ENCODE data around the gene SLC30A10.
"Not testable (repeated sequence)": the region's sequence is repeated elsewhere in the genome, so short reads cannot be mapped to it uniquely, and the experiment has no call there.

Gene SLC30A10

GRCh38 chr1:219961684-219962083 is 33.3 kb upstream of the SLC30A10 start:
- TF ChIP-seq CTCF (IDR thresholded peaks at IDR 0.05; ENCODE audit: low read depth, low read length, missing control alignments) = no peak
- H3K4me3 ChIP-seq (replicated peaks; ENCODE audit: low read depth, low read length) = no peak overlapping the region
- DNase-seq (ENCODE audit: extremely low read depth, low read depth) = no peak

- no peak for TF ChIP-seq CTCF (IDR thresholded peaks at IDR 0.05; ENCODE audit: low read depth, low read length, missing control alignments)
- no peak for DNase-seq (ENCODE audit: extremely low read depth, low read depth)
- H3K4me3 ChIP-seq (replicated peaks; ENCODE audit: low read depth, low read length) = no peak overlapping the region
Observed at GRCh38 chr1:219959540-219960203, 31.3 kb upstream of the SLC30A10 start.

DNA sequence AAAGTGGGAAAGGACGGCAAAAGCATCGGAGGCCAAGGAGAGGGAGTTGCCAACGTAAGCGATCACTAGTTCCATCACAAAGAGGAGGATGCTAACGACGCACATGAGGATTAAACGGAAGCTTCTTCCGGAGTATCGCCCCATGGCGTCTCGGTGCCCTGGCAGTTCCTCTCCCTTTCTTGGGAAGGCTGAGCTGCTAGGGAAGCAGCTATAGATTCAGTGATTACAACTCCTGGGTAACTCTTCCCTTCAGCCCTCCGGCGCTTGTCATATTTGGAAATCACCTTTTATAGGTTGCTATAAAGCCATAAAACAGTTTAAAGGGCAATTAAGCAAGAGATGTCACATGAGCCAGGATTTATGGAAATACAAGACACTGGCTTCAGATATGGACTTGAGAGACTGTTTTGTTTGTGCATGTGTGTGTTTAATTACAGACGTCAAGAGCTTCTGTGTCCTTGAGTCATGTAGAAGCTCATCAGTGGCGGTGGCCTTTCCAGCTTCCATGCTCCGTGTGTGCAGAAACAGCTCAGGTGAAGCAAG is 30.6 kb upstream of the SLC30A10 start:
- H3K4me3 ChIP-seq (replicated peaks; ENCODE audit: low read depth, low read length) = no peak overlapping the region
- no peak for DNase-seq (ENCODE audit: extremely low read depth, low read depth)
- TF ChIP-seq CTCF (IDR thresholded peaks at IDR 0.05; ENCODE audit: low read depth, low read length, missing control alignments) = no peak

DNA sequence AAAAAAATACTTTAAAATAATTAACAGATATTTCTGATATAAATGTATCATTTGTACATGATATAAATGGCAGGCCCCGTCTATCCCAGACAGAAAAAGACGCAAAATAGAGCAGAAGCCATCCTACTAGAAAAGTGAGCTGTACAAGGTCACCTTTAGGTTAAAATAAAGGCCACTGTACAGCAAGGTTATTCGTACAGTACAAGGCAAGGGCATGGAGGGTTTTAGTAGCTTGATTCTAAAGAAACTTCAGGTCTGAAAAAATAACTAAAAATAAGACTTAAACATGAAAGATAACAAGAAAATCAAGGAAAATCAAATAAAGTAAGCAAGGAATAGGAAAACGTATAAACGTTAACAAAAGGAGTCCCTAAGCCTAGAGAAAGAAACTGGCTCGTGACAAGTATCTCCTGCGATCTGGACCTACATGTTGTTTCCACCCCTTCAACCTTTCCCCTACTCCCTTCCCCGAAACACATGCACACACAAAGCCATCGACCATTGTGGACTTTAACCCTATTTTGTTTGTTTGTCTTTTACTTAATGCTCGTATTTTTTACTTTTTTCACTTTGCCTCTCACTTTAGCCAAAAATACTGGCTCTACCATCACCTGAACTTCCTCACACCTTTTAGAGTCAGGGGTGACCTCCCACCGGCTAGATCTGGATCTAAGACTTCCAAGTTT is 26.5 kb upstream of the SLC30A10 start:
- no peak for DNase-seq (ENCODE audit: extremely low read depth, low read depth)
- TF ChIP-seq CTCF (IDR thresholded peaks at IDR 0.05; ENCODE audit: low read depth, low read length, missing control alignments) = no peak
- no peak overlapping the region for H3K4me3 ChIP-seq (replicated peaks; ENCODE audit: low read depth, low read length)

GRCh38 chr1:219954052-219954451 is 25.7 kb upstream of the SLC30A10 start:
- no peak for TF ChIP-seq CTCF (IDR thresholded peaks at IDR 0.05; ENCODE audit: low read depth, low read length, missing control alignments)
- DNase-seq (ENCODE audit: extremely low read depth, low read depth) = no peak
- no peak overlapping the region for H3K4me3 ChIP-seq (replicated peaks; ENCODE audit: low read depth, low read length)

GRCh38 chr1:219952361-219952760 is 24.0 kb upstream of the SLC30A10 start:
- no peak overlapping the region for H3K4me3 ChIP-seq (replicated peaks; ENCODE audit: low read depth, low read length)
- TF ChIP-seq CTCF (IDR thresholded peaks at IDR 0.05; ENCODE audit: low read depth, low read length, missing control alignments) = no peak
- DNase-seq (ENCODE audit: extremely low read depth, low read depth) = no peak

GRCh38 chr1:219949227-219949626 is 20.9 kb upstream of the SLC30A10 start:
- H3K4me3 ChIP-seq (replicated peaks; ENCODE audit: low read depth, low read length) = not testable (repeated sequence)

DNA sequence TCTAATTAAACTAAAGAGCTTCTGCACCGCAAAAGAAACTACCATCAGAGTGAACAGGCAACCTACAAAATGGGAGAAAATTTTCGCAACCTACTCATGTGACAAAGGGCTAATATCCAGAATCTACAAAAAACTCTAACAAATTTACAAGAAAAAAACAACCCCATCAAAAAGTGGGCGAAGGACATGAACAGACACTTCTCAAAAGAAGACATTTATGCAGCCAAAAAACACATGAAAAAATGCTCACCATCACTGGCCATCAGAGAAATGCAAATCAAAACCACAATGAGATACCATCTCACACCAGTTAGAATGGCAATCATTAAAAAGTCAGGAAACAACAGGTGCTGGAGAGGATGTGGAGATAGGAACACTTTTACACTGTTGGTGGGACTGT is 20.4 kb upstream of the SLC30A10 start:
- H3K4me3 ChIP-seq (replicated peaks; ENCODE audit: low read depth, low read length); DNase-seq (ENCODE audit: extremely low read depth, low read depth): not testable (repeated sequence)

More at GRCh38 chr1:219949227-219949626, 20.9 kb upstream of the SLC30A10 start:
- DNase-seq (ENCODE audit: extremely low read depth, low read depth) = not testable (repeated sequence)
